ENCODE data around the gene AQP7. TPM values are rescaled to one million over a fixed set of nuclear protein-coding genes. Genes with fewer than 3 reads are reported as not detected.

The AQP7 gene
- polyA plus RNA-seq, 1 of the 3 experiments (the other 2 are of a cell fraction), result 0.05 TPM

GRCh38 chr9:33426843-33427293, 24.5 kb upstream of the AQP7 start:
- Histone ChIP-seq H3K79me2 (ENCODE audit: insufficient read depth) (no peaks in the 10 kb centered on the region), H3K9me3 (no peaks in the 10 kb centered on the region), H3K27ac (ENCODE audit: low read depth in 2 of 2, low read length in 1 of 2) (no peak overlapping the region), H3F3A (replicated peaks; ENCODE audit: insufficient read depth) (no peaks in the 10 kb centered on the region), H3K4me2 (no peak overlapping the region), H3K4me1 (ENCODE audit: control insufficient read depth in 1 of 2, insufficient read depth in 2 of 2, low read depth in 1 of 2, low read length in 1 of 2) (no peaks in the 10 kb centered on the region), H4K20me1 (ENCODE audit: insufficient read depth) (no peaks in the 10 kb centered on the region), H3K9me2 (no peaks in the 10 kb centered on the region), H2AFZ (ENCODE audit: low read depth) (no peak overlapping the region), H3K4me3 (ENCODE audit: low read depth in 2 of 2, low read length in 1 of 2) (no peak overlapping the region), H3K36me3 (replicated peaks in 1 of 2; ENCODE audit: control insufficient read depth in 1 of 2, insufficient read depth in 2 of 2, low read length in 1 of 2) (no peaks in the 10 kb centered on the region), H3K27me3 (ENCODE audit: insufficient read depth) (no peaks in the 10 kb centered on the region), H3K9ac (no peak overlapping the region)
- POLR2A ChIA-PET, result no interaction called here
- DNase-seq, result no peak
- TF ChIP-seq FOSL2 (IDR thresholded peaks at IDR 0.05; ENCODE audit: borderline replicate concordance, low read depth) (no peak), SIN3A (IDR thresholded peaks at IDR 0.05; ENCODE audit: borderline replicate concordance, low read depth, low read length) (no peak), SMC3 (IDR thresholded peaks at IDR 0.05; ENCODE audit: low read depth, low read length) (no peak), YY1 (IDR thresholded peaks at IDR 0.05; ENCODE audit: low read depth) (no peak), PBX3 (IDR thresholded peaks at IDR 0.05) (no peak), RXRA (IDR thresholded peaks at IDR 0.05; ENCODE audit: borderline replicate concordance, low read depth) (no peak)
- CTCF ChIA-PET, result interaction anchor here (2.1 kb wide), 1 partner anchor 11 kb away, joined by 4 read pairs; no protein-coding TSS in a partner anchor
- WGBS (ENCODE audit: low lambda C conversion rate), result 73% methylated on average over 2 of the region's 7 CpGs

DNA sequence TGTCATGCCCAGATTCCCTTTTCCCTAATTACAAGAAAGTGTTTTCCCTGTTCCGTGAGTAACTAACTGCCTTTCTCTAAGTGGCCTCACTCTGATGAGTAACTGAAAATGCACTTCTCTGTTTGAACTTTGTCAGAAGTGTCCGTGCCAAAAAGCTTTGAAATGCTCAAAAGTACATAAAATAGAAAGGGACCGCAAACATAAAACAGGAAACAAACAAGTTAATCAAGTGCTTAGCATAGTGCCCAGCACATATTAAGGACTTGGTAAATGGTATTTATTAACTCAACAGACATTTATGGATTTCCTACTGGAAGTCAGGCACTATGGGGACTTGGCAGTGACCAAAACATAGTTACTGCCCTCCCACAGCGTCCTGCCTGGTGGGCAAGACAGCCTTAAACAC, 22.8 kb upstream of the AQP7 start:
- no peak overlapping the region for H3K4me2 ChIP-seq
- POLR2A ChIA-PET, result no interaction called here
- TF ChIP-seq REST (IDR thresholded peaks at IDR 0.05; ENCODE audit: low read depth, low read length) (no peak), USF1 (IDR thresholded peaks at IDR 0.05; ENCODE audit: borderline replicate concordance, low read depth) (no peak), ZBTB33 (IDR thresholded peaks at IDR 0.05; ENCODE audit: borderline replicate concordance, low read depth) (no peak), EZH2phosphoT487 (IDR thresholded peaks at IDR 0.05; ENCODE audit: borderline replicate concordance, low read depth) (no peak), MEF2A (IDR thresholded peaks at IDR 0.05; ENCODE audit: borderline replicate concordance, low read depth) (no peak), EP300 (IDR thresholded peaks at IDR 0.05; ENCODE audit: borderline replicate concordance in 1 of 2, low read depth in 1 of 2, low read length in 1 of 2) (no peak), GABPA (IDR thresholded peaks at IDR 0.05; ENCODE audit: low read depth) (no peak), TCF12 (IDR thresholded peaks at IDR 0.05) (no peak), FOXJ3 (CRISPR knock-in tag; IDR thresholded peaks at IDR 0.05) (no peak), CHD2 (IDR thresholded peaks at IDR 0.05; ENCODE audit: low read length, partially characterized antibody) (no peak), RCOR1 (IDR thresholded peaks at IDR 0.05; ENCODE audit: low read length) (no peak), GATA2 (CRISPR knock-in tag; IDR thresholded peaks at IDR 0.05) (no peak), PBX3 (IDR thresholded peaks at IDR 0.05) (no peak), POLR2AphosphoS5 (IDR thresholded peaks at IDR 0.05; ENCODE audit: low read depth, low read length) (no peak)
- TF ChIP-seq, protein P1, sequence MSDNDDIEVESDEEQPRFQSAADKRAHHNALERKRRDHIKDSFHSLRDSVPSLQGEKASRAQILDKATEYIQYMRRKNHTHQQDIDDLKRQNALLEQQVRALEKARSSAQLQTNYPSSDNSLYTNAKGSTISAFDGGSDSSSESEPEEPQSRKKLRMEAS (IDR thresholded peaks at IDR 0.05; ENCODE audit: low read depth), result no peak

More for the DNA sequence above, 22.8 kb upstream of the AQP7 start:
- Histone ChIP-seq H2AFZ (ENCODE audit: low read depth) (no peak overlapping the region), H3K79me2 (ENCODE audit: insufficient read depth) (no peaks in the 10 kb centered on the region), H3K36me3 (replicated peaks in 1 of 2; ENCODE audit: control insufficient read depth in 1 of 2, insufficient read depth in 2 of 2, low read length in 1 of 2) (no peaks in the 10 kb centered on the region), H3F3A (replicated peaks; ENCODE audit: insufficient read depth) (no peaks in the 10 kb centered on the region), H4K20me1 (ENCODE audit: insufficient read depth) (no peaks in the 10 kb centered on the region), H3K27me3 (ENCODE audit: insufficient read depth) (no peaks in the 10 kb centered on the region), H3K27ac (ENCODE audit: low read depth in 2 of 2, low read length in 1 of 2) (no peak overlapping the region), H3K9ac (no peak overlapping the region), H3K9me2 (no peaks in the 10 kb centered on the region), H3K4me1 (ENCODE audit: control insufficient read depth in 1 of 2, insufficient read depth in 2 of 2, low read depth in 1 of 2, low read length in 1 of 2) (no peaks in the 10 kb centered on the region), H3K9me3 (no peaks in the 10 kb centered on the region), H3K4me3 (ENCODE audit: low read depth in 2 of 2, low read length in 1 of 2) (no peak overlapping the region)
- DNase-seq, result no peak
- 74% methylated on average over 4 of the region's 4 CpGs for WGBS (ENCODE audit: low lambda C conversion rate)
- CTCF ChIA-PET, result no interaction called here

Data from SK-N-SH (cell line).